HG02642 (cell line): ENCODE data around the gene AIPL1.
"Not testable (repeated sequence)": the region's sequence is repeated elsewhere in the genome, so short reads cannot be mapped to it uniquely, and the experiment has no call there.

Source experiments
- ATAC-seq: cut with Tn5 transposase; IDR thresholded peaks from one replicate; pipeline ENCODE4 v1.9.1; 2021; ENCODE audit warnings: mild to moderate bottlenecking; ENCODE audit not compliant: unreplicated experiment, poor library complexity

The AIPL1 gene, protein sequence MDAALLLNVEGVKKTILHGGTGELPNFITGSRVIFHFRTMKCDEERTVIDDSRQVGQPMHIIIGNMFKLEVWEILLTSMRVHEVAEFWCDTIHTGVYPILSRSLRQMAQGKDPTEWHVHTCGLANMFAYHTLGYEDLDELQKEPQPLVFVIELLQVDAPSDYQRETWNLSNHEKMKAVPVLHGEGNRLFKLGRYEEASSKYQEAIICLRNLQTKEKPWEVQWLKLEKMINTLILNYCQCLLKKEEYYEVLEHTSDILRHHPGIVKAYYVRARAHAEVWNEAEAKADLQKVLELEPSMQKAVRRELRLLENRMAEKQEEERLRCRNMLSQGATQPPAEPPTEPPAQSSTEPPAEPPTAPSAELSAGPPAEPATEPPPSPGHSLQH

DNA sequence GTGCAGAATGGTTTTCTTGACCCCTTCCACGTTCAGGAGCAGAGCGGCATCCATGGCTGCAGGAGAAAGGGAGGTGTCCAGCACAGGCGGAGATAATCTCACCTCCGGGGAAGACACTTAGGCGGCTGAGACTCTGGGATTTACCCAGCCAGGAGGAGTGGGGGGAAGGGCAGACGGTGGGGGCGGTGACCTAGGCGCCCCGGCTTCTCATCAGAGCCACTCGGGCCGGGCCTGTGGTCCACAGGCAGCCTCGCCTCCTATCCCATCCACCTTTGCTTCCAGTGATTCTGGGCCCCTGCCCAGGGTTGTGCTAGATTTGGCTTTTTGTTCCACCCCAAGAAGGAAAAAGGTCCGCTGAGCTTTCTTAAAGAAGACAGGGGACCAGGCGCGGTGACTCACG, at the start of gene AIPL1:
TSS of gene AIPL1 (minus strand) at position 71 of the 400 bp plus-strand sequence. CDS start at position 54, 17 bp downstream.
- ATAC-seq: no peak

DNA sequence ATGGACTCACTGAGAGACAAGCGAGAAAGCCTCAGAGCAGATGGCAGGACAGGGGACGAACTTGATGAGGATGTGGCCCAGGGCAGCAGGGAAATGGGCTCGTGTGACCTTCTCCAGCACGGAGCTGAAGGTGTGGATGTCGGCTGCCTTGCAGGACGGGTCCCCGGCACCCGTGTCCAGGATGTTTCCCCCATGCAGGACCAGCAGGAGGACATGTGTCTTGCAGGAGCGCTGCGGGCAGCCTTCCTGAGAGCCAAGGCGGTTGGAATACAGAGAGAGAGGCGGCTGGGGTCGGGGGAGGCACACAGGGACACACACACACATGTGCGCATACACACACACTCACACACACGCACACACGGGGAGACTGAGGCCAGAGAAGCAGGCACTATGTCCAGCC, 48.6 kb upstream of the AIPL1 start:
- ATAC-seq: no peak

DNA sequence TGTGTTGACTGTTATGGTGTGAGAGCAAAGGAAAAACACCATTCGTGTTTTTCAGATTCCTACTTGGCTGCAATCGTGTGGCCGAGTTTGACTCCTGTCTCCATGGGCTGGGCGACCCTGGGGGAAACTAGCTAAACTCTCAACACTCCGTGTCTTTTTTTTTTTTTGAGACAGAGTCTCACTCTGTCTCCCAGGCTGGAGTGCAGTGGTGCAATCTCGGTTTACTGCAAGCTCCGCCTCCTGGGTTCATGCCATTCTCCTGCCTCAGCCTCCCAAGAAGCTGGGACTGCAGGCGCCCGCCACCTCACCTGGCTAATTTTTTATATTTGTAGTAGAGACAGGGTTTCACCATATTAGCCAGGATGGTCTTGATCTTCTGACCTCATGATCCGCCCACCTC, 47.9 kb upstream of the AIPL1 start:
- not testable (repeated sequence) for ATAC-seq

DNA sequence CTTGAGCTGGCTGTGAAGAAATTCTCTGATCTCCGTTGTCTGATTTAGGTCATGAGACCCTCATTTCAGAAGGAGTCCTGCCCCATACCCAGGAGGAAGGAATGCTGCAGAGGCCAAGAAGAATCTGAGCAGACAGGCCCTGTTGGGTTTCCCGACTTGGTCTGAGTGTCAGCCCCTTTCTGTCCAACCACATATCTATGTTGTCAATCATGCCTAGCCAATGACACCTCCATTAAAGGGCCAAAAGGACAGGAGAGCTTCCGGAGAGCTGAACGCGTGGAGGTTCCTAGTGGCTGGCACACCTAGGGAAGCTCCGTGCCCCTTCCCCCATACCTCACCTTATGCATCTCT, 47.2 kb upstream of the AIPL1 start:
- no peak for ATAC-seq

DNA sequence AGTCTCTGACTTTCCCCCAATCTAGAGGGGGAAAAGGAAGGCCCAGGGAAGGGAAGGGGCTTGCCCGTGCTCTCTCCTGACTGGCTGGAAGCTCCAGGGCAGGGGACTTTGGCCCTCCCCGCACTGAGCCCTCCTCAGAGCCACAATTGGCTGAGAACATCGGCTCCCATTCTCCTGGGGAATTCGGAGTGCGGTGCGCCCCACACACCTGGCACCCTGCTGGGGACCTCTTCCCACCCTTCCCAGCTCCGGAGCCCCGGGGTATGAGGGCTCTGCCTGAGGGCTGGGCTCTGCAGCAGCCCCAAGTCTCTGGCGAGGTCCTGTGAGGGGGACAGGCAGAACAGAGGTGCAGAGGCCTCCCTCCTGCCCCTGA, 45.4 kb upstream of the AIPL1 start:
- ATAC-seq: no peak

DNA sequence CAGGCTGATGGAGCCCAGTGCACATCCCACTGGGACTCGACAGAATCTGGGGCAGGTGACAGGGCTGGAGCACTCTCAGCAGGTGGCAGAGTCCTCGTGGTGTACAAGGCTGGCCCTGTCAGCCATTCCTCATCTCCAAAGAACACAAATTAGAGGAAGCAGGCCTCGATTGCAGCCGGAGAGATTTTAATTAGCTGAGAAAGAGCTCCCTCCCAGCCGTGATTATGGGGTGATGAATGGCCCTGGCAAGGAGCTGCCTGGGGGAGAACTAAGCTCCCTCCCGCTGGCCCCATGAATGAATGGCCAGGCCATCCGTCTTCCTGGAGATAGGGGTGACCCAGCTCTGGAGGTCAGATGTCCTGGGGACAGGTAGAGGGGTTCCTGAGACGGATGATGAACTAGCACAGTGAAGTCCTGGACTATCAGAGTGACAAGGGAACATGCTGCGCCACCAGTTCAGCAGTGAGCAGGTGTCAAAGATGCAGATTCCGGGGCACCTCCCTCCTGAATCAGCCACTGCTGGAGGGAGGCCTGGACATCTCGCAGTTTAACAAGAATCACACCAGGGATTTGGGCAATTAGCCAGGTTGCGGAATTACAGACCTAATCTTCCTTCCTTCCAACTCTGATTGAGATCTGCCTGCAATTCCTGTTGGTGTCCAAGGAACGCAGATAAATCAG, 44.8 kb upstream of the AIPL1 start:
- no peak for ATAC-seq

DNA sequence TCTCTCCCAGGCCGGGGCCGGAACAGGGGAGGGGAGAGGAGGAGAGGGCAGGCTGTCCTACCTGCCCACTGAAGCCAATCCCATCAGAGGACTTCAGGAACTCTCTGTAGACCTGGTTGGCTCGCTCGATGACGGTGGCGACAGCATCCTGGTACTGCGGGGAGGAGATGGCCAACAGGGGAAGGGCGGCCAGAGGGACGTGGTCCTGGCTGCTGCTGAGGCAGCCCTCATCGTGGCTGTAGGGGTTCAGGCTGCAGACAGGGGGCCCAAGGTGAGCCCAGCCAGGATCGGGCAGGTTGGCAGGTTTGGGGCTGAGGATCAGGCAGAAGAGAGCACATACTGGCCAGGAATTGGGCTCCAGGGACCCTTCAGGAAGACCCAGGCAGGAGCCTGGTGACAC, 43.6 kb upstream of the AIPL1 start:
- no peak for ATAC-seq

DNA sequence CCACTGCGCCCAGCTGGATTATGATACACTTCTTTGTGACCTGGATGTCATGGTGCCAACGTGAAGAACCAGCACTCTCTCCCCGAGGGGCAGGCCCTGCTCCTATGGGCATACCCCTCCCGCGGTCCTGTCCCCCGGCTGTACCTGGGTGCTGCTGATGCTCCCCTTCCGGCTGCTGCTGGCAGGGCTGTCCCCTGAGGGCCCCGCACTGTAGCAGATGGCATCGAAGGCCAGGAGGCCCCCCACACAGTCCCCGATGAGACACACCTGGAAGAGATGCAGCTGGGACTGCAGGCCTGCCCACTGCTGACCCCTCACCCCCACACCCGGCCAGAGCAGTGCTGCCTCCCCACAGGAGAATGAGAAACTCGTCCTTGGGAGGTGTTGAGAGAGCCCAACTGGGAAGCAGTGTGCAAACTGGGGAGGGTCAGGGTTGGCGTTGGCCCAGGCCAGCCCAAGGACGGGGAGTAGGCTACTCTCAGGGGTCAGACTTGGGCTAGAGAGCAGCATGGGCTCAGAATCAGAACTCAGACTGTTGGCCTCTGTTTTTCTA, 43.0 kb upstream of the AIPL1 start:
- no peak for ATAC-seq

DNA sequence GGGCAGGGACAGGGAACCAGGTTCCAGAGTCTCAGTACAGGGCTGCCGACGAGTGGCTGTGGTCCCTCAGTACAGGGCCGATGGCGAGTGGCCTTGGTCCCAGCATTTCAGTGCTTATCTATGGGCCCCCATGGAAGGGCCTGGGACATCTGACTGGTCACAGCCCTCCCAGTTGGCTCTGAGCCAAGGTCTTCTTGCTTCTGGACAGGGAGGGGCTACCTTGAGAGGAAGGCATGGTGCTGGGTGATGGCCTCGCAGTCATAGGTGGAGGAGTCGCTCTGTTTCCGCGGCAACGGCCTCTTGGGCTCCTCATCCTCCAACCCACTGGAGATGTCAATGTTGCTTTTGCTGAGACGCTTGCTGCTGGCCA, 41.9 kb upstream of the AIPL1 start:
- ATAC-seq: no peak

DNA sequence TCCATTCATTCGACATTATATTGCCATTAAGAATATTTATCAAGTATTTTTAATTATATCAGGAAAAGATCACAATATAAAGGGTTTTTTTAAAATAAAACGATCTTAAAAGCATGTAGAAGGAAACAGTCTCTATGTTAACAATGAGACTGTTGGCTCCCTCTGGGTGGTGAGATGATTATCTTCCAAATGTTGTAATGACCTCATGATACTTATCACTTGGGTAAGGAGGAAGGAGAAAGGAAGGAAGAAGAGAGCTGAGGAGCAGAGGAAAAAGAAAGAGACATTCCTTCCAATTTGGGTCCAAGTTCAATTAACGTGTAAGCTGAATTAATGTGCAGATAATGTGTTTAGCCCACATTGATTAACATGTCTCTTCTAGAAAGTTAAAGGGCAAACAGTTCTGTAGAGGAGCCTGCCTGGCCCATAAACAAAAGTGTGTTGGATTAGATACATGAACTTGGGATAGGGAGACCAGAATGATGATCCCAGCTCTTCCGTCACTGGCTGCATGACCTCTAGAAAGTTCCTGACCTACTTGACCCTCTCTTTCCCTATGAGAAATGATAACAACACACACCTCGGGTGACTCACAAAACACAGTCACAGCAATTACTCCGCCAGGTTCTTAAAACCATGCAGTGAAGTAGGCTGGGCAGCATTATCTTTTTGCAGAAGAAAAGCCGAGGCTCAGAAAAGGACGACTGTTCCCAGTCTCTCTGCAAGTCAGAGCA, 41.3 kb upstream of the AIPL1 start:
- no peak for ATAC-seq

DNA sequence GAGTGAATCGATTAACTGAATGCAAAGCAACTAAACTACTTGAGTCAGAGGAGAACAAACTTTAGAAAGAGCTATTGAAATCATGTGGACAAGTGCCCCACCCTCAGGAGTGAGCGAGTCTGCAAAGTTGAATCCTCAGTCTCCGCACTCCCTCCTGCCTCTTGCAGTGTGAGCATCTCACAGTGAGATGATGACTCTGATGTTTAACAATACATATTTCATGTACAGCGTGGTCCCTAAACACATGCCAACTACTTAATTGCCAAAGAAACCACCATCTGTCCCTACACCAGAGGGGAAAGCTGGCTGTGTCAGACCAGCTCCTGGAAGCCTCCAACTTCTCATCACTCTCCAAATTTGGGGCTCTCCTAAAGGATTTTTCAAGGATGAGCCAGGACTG, 40.5 kb upstream of the AIPL1 start:
- ATAC-seq: no peak

DNA sequence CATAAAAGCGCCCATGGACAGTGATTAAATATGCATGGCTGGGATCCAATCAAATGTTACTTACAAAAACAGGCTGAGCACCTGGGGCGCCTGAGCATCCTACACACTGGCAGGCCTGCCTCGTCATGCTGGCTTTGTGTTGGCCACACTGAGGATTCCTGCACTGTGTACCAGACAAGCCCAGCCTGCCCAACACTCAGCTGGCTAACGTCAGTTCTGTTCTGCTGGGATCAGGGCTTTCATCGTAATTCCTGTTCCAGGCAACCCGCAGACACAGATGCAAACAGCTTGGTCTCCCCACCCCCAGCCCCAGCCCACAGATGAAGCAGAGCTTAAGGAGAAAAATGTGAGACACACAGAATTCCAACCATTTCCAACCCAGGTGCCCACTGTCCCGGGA, 40.0 kb upstream of the AIPL1 start:
- no peak for ATAC-seq

DNA sequence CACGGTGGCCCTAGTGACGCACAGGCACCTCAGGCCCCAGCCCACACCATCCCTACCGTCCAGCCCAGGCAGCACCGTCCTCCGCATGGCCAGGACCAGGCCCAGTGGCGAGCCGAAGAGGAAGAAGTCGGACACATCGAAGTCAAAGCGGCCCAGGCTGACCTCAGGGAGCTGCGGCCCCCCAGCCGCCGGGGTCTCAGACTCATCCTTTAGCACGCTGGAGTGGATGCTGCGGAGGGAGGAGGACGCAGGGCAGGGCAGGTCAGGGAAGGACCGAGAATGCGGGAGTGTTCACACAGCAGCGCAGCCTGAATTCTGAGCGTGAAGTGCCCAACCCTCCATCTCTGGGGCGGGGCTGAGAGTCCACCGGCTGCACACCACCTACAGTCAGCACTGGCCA, 39.5 kb upstream of the AIPL1 start:
- no peak for ATAC-seq

DNA sequence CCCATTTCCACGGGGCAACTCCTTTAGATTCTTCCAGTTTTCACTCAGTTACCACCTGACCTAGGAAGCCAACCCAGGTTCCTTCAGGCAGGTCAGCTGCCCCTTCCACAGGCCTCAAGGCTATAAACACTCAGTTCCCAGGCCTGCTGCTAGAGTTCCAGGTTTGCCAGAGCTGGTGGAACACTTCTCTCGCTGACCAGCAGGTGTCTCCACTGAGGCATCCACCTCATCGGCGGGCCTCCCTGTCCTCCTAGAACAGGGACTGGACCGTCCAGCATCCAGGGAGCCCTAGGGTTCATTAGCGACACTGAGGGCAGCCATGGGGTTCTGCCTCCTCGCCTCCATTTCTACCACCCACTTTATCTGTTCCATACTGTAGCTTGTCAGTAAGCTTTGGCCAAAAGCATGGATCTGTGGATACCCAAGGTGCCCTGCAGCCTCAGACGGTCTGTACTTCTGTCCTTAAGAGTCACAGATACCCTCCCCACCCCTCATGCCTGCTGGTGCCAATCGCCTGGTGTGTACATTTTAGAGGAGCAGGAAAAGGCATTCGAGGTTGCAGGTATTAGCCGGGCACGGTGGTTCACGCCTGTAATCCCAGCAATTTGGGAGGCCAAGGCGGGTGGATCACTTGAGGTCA, 38.3 kb upstream of the AIPL1 start:
- ATAC-seq: no peak

DNA sequence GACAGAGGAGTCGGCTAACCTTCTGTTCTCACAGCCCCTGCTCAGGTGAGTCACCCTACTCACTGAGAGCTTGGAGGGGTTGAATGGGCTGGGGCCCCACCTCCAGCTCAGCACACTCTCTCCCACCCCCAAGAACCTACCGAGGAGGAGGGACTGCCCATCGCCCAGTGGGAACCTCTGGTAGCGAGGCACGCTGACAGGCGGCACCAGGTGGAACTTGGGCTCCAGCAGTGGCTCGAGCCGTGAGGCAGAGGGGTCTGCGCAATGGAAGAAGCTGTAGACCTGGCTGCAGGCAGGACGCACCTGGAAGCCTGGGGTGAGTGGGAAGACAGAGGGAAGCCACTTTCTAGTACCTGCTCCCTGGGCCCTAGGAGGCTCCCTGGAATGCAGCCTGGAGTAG, 37.6 kb upstream of the AIPL1 start:
- ATAC-seq: no peak

DNA sequence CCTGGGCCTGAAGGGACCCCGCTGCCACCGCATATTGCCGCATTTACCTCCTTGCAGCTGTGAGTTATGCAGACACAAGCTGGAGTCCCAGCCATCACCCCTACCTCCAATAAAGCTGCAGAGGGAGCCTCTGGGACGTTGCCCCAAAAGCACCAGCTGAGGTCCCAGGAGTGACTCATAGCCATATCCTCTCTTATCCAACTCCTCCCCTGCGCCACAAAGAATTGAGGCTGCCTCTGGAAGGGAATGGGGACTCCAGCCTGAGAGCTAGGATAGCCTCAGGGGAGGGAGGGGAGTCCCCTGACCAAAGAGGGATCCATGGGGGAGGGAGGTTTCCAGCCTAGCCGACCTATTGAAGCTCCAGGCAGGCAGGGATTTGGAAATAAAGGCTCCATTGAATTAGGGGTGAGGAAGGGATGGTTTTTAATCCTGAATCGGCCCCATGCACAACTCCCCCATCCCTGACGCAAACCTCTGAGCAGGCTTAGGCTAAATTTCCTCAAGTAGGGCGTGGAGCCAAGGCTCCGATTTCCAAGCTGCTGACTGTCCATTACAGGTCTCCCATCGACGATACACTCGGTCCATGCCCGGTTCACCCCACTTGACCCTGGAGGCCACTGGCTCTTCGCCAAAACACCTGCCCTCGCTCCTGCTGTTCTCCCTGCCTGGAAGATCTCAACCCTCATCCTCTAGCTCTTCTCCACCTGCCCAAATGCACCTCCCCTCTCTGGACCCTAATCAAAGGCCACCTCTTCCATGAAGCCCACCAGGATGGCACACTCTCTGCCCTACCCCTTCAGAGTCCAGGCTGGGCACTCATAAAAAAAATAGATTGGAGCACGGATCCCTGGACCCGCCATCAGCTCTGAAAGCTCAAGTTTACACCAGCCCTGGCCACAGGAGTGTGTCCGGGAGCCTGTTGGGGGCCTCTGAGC, 36.9 kb upstream of the AIPL1 start:
- ATAC-seq: no peak

DNA sequence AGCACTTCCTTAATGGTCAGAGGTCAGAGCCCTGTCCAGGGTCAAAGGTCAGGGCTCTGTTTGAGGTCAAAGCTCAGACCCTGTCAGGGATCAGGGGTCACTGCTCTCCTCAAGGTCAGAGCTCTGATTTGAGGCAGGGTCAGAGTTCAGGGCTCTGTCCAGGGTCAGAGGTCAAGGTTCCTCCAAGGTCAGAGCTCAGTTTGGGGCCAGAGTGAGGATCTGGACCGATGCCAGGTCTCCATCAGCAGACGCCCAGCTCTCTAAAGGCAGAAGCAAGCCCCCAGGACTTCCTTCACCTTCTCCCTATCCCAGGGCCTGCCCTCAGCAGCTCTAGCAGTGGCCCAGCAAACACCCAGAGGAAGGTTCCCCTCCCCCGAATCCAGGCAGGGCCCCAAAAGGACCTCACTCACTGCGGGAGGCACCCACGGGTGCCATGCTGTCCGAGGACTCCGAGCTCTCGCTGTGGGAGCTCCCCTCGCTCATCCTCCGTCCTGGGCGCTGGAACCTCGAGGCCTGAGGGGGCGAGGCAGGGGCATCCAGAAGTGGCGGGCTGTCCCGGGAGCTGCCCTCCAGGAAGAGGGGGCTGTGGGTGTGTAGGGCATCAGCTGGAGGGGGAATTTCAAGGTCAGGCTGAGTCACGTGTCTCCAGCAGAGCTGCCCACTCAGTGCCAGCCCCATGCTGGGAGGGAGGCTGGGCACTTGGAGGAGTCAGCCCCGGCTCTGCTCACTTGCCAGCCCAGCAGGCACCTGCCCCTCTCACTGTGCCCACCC, 36.0 kb upstream of the AIPL1 start:
- ATAC-seq: no peak

DNA sequence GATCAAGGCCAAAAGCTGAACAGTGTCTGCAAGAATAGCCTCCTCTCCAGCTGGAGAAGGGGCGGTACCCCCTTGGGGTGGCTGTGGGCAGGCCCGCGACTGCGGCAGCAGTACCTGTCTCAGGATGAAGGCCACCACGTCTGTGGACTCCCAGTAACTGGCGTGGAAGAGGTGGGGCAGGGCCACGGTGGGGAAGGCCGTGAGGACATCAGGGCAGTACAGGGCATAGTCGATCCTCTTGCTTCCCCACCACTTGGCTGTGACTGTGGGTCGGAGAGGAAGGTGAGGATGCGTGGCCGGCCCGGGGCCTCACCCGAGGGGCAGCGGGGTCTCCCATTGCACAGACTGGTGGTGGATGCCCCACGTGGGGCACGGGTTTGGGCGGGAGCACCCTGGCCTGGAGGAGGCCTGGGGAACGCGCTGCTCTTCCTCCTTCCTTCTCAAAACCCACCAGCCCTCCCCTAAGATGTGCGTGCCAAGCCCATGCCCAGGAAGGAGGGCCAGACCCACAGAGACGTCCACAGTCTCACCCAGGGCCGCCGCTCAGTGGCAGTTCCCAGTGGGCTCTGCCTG, 35.3 kb upstream of the AIPL1 start:
- no peak for ATAC-seq
